ENCODE measurements around the gene WDR83. TPM values are rescaled to one million over a fixed set of nuclear protein-coding genes. Genes with fewer than 3 reads are reported as not detected.

Gene WDR83
- total RNA-seq, 1 donor from 2014 or later, result 12.0 TPM

DNA sequence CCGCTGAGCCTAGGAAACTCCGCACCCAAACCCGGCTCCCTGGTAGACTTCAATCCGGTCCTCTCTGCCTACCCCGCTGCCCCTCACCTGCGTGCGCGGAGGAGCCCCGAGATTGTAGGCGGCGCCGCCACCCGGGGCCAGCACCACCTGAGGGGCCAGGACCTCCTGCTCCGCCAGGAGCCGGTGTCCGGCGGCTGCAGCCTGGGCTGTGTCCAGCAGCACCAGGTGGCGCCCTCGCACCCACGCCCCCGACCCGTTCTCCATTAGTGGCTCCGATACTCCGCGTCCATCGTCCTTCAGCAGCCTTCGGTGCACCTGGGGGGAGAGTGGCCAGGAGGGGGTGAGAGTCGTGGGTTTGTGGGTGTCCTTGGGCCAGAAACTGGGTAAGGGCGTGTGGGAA is 18.5 kb upstream of the WDR83 start:
- Histone ChIP-seq H3K9me3 (no peaks in the 10 kb centered on the region), H3K4me3 (peak overlapping the region; percentile 40 to 55), H3K27me3 (no peaks in the 10 kb centered on the region), H3K4me1 (peaks cover 6 to 13% of the 10 kb centered on the region in 2 donors), H3K27ac (no peak overlapping the region), H3K36me3 (peaks cover 0 to 15% of the 10 kb centered on the region in 2 donors)
- DNase-seq (ENCODE audit: low spot score in 2 of 2), result no peak
- intact Hi-C loops (cut with DNase I), result no loop called here
- TF ChIP-seq CTCF (IDR thresholded peaks at IDR 0.05), result peak in 2 of 3 experiments; percentile 7 to 33

GRCh38 chr19:12649941-12650340 is 16.7 kb upstream of the WDR83 start:
- no peak overlapping the region for H3K27ac ChIP-seq
- peaks cover 6 to 13% of the 10 kb centered on the region in 2 donors for H3K4me1 ChIP-seq
- no peaks in the 10 kb centered on the region for H3K9me3 ChIP-seq
- H3K4me3 ChIP-seq, result no peak overlapping the region
- H3K27me3 ChIP-seq, result no peaks in the 10 kb centered on the region
- no peak for DNase-seq (ENCODE audit: low spot score in 2 of 2)
- no peak for TF ChIP-seq CTCF (IDR thresholded peaks at IDR 0.05)
- peaks cover 8 to 19% of the 10 kb centered on the region in 2 donors for H3K36me3 ChIP-seq
- intact Hi-C loops (cut with DNase I), result no loop called here

GRCh38 chr19:12652219-12652618 is 14.4 kb upstream of the WDR83 start:
- no peak for DNase-seq (ENCODE audit: low spot score in 2 of 2)
- no peak for TF ChIP-seq CTCF (IDR thresholded peaks at IDR 0.05)
- Histone ChIP-seq H3K4me3 (no peak overlapping the region), H3K27me3 (no peaks in the 10 kb centered on the region), H3K36me3 (peaks cover 27 to 39% of the 10 kb centered on the region in 2 donors), H3K27ac (no peak overlapping the region), H3K4me1 (peaks cover 6 to 13% of the 10 kb centered on the region in 2 donors), H3K9me3 (no peaks in the 10 kb centered on the region)
- intact Hi-C loops (cut with DNase I), result no loop called here

DNA sequence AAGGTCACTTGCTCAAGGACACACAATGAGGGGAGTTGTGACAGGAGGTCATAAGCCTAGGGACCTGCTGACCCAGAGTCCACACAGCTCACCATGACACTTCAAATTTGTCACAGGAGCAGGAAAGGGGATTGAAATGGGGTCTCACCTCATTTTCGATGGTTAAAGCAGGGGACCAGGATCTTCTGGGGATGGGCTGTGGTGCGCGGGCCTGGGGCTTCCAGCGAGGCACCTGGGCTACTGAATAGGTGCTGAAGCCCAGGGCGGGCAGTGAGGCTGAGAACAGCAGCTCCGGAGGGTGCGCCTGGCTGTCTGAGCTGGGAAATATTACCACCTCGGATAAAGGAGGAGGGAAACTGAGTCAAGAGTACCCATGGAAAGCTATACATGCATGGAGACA is 11.1 kb upstream of the WDR83 start:
- no peak overlapping the region for H3K27ac ChIP-seq
- no peak for DNase-seq (ENCODE audit: low spot score in 2 of 2)
- no peaks in the 10 kb centered on the region for H3K9me3 ChIP-seq
- no peaks in the 10 kb centered on the region for H3K27me3 ChIP-seq
- peaks cover 47 to 53% of the 10 kb centered on the region in 2 donors for H3K36me3 ChIP-seq
- intact Hi-C loops (cut with DNase I), result no loop called here
- no peak overlapping the region for H3K4me3 ChIP-seq
- no peak for TF ChIP-seq CTCF (IDR thresholded peaks at IDR 0.05)
- H3K4me1 ChIP-seq, result no peaks in the 10 kb centered on the region

GRCh38 chr19:12656899-12657571 is 9.6 kb upstream of the WDR83 start:
- Histone ChIP-seq H3K4me3 (no peak overlapping the region), H3K4me1 (no peaks in the 10 kb centered on the region), H3K36me3 (peaks cover 53 to 56% of the 10 kb centered on the region in 2 donors), H3K27me3 (no peaks in the 10 kb centered on the region), H3K27ac (no peak overlapping the region), H3K9me3 (no peaks in the 10 kb centered on the region)
- no peak for TF ChIP-seq CTCF (IDR thresholded peaks at IDR 0.05)
- intact Hi-C loops (cut with DNase I), result no loop called here
- DNase-seq (ENCODE audit: low spot score in 2 of 2), result no peak
